ENCODE measurements around the gene FAM193B. TPM values are rescaled to one million over a fixed set of nuclear protein-coding genes. Genes with fewer than 3 reads are reported as not detected.
A peak's percentile ranks its signal among the peaks of the same experiment; 100 is the strongest.

FAM193B gene
- total and polyA plus RNA-seq, 2 donors (not counting 1 experiment from before 2014, with no cell fraction given), result 227 to 301 TPM

DNA sequence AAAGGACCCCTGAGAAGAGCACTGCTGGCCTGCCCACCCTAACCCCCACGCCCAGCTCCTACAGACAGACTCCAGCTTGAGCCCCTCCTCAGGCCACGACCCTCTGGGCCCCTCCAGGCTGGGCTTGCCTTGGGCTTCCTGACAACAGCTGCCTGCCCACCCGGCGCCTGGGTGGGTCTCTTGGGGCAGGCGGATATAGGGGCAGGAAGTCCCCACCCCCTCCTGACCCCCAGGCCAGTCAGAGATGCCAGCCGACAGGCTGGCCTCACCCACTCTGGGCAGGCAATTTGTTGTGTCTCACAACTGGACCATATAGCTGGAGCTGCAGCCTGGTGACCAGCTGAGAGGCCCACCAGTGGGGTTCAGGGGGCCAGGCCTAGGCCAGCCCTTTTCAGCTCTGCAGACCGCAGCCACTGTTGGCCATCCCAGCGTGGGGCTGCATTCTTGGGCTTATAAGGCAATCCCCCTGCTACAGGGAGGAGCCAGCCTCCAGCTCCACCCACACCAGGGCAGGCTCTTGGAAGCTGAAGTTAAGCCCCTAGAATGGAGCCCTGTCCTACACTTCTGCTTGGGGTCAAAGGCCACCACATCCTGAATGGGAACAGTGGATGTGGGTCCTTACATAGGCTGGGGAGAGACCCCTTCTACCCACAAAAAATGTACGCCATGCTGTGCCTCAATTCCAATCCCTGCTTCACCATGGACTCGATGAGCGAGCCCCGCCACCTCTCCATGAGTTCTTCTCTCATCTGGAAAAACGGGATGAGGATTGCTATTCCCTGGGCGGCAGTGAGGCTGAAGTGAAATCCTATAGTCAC lies 58.9 kb downstream of the FAM193B start:
- ATAC-seq (ENCODE audit: low read depth), result no peak
- H3K27ac Mint-ChIP-seq, result peak overlapping the region; percentile 37
- H3K27ac ChIP-seq (ENCODE audit: low read length in 2 of 2), result peak overlapping the region; percentile 29 to 63
- peaks cover 57% of the 10 kb centered on the region for H3K4me1 Mint-ChIP-seq
- POLR2A ChIA-PET, result interaction anchor here (1.1 kb wide), 2 partner anchors 39 to 40 kb away, joined by 3 read pairs; no protein-coding TSS in a partner anchor
- CTCF ChIA-PET, result interaction anchor here (0.9 to 2.5 kb wide), 6 partner anchors 13 to 105 kb away, joined by 3 to 11 read pairs (median 4); no protein-coding TSS in a partner anchor
- H3K36me3 ChIP-seq (replicated peaks in 1 of 2; ENCODE audit: control extremely low read depth in 1 of 2, control insufficient read depth in 1 of 2, extremely low read depth in 1 of 2, insufficient read depth in 2 of 2, low read length in 1 of 2), result no peaks in the 10 kb centered on the region
- peaks cover 38 to 52% of the 10 kb centered on the region in 2 donors for H3K4me1 ChIP-seq (ENCODE audit: control insufficient read depth in 2 of 2, insufficient read depth in 2 of 2, low read length in 2 of 2)
- intact Hi-C loops (cut with micrococcal nuclease), result no loop called here
- no peak for DNase-seq
- no peak overlapping the region for H3K4me3 ChIP-seq (ENCODE audit: control extremely low read depth in 1 of 5, extremely low read depth in 1 of 5, insufficient read depth in 1 of 5, low read depth in 2 of 5, low read length in 4 of 5)
- 72% methylated on average over 14 of the region's 14 CpGs for WGBS (ENCODE audit: insufficient coverage)
- peaks cover 0 to 10% (median 0%) of the 10 kb centered on the region in 3 donors for H3K9me3 ChIP-seq (ENCODE audit: control extremely low read depth in 1 of 3, control insufficient read depth in 2 of 3, insufficient read depth in 1 of 3, low read length in 2 of 3)
- no peak overlapping the region for H2AFZ ChIP-seq (ENCODE audit: insufficient read depth, low read depth, low read length, poor library complexity, severe bottlenecking)
- H3K4me3 Mint-ChIP-seq, result peak overlapping the region; percentile 67
- H4K20me1 ChIP-seq (ENCODE audit: control insufficient read depth, insufficient read depth, low read length, poor library complexity, severe bottlenecking), result peaks cover 10% of the 10 kb centered on the region
- H3K9me3 Mint-ChIP-seq (ENCODE audit: insufficient read depth), result no peaks in the 10 kb centered on the region
- peak overlapping the region; percentile 81 for H3K4me2 ChIP-seq (replicated peaks; ENCODE audit: low read depth, low read length, poor library complexity, severe bottlenecking)
- no peak overlapping the region for H3K9ac ChIP-seq (ENCODE audit: low read length)
- H3K27me3 ChIP-seq (replicated peaks in 1 of 4; ENCODE audit: control extremely low read depth in 1 of 4, control insufficient read depth in 3 of 4, insufficient read depth in 4 of 4, low read length in 3 of 4), result peaks cover 0 to 10% (median 4%) of the 10 kb centered on the region in 4 experiments
- H3K79me2 ChIP-seq (ENCODE audit: control insufficient read depth, insufficient read depth, low read length), result peaks cover 9% of the 10 kb centered on the region
- TF ChIP-seq CTCF (IDR thresholded peaks at IDR 0.05) (no peak), EZH2 (IDR thresholded peaks at IDR 0.05; ENCODE audit: borderline replicate concordance, insufficient read depth, low read depth, low read length, poor library complexity, severe bottlenecking) (no peak)
- H3K27me3 Mint-ChIP-seq, result peaks cover 3% of the 10 kb centered on the region
